GM12878 (cell line): ENCODE measurements around the gene SPCS3. TPM values are rescaled to one million over a fixed set of nuclear protein-coding genes. Genes with fewer than 3 reads are reported as not detected.

Experiments
- CHD4 ChIP-seq: fragments of 200-600 bp; sonication (generic); IDR thresholded peaks from 2 replicates; pipeline ENCODE4 v1.6.1; 2016; ENCODE audit warnings: mild to moderate bottlenecking
- CREM ChIP-seq: IDR thresholded peaks from 2 replicates; pipeline ENCODE4 v1.6.1; 2014; ENCODE audit warnings: antibody characterized with exemption, low read depth
- EP300 ChIP-seq, 2 experiments: fragments of 150-350 bp in 1 of 2; IDR thresholded peaks; 2 replicates each; pipeline ENCODE4 v1.6.1; 2011 to 2012; ENCODE audit warnings: low read depth in 2 of 2, low read length in 2 of 2, borderline replicate concordance in 1 of 2, improper control_type of control experiment in 1 of 2, inconsistent platforms in 1 of 2; ENCODE audit not compliant: control insufficient read depth in 1 of 2
- KDM1A ChIP-seq: fragments of 200-600 bp; sonication (generic); IDR thresholded peaks from 2 replicates; pipeline ENCODE4 v1.6.1; 2016; ENCODE audit warnings: borderline replicate concordance
- SMARCA5 ChIP-seq: fragments of 450-650 bp; IDR thresholded peaks from 2 replicates; pipeline ENCODE4 v1.6.1; 2017; ENCODE audit warnings: mild to moderate bottlenecking
- SREBF1 ChIP-seq: IDR thresholded peaks from 2 replicates; pipeline ENCODE4 v1.6.1; 2012; ENCODE audit warnings: mild to moderate bottlenecking, low read length
- STAT1 ChIP-seq: fragments of 450-650 bp; conservative IDR thresholded peaks from 2 replicates; pipeline ENCODE4 v1.6.1; 2014; ENCODE audit warnings: antibody characterized with exemption, mild to moderate bottlenecking
- polyA plus RNA-seq, 11 experiments: library from polyadenylated mRNA; depleted of rRNA in 4 of 11; unstranded in 6 of 11; stranded (reverse) in 5 of 11; fragments of >200 nt; fragmentation: Nextera tagmentation in 4 of 11; fragmentation: Illumina TruSeq in 1 of 11; extraction: Ambion mirVana in 4 of 11; extraction: Trizol in 1 of 11; gene quantifications; 1 replicate in 1 of 11; 2 replicates in 10 of 11; pipeline versions ENCODE4 v1.2.1 to v1.2.3, GENCODE V29; 2011 to 2016; ENCODE audit warnings: inconsistent platforms in 2 of 11, missing spikeins in 2 of 11, low read depth in 1 of 11
- total RNA-seq, 4 experiments: library from RNA; depleted of rRNA in 3 of 4; stranded (reverse); fragments of >200 nt in 3 of 4; fragmentation: Illumina TruSeq in 1 of 4; extraction: Trizol in 1 of 4; gene quantifications; 2 replicates each; pipeline versions ENCODE4 v1.2.1 to v1.2.3, GENCODE V29; 2013 to 2021
- TF ChIP-seq, protein P1 (sequence below): fragments of 450-650 bp; IDR thresholded peaks from 2 replicates; pipeline ENCODE4 v1.6.1; 2016; ENCODE audit warnings: mild to moderate bottlenecking
- TF ChIP-seq, protein P2 (sequence below): IDR thresholded peaks from 2 replicates; pipeline ENCODE4 v1.6.1; 2012; ENCODE audit warnings: low read depth, low read length, improper control_type of control experiment
- TF ChIP-seq, protein P3 (sequence below): fragments of 450-650 bp; conservative IDR thresholded peaks from 2 replicates; pipeline ENCODE4 v1.6.1; 2017; ENCODE audit warnings: mild to moderate bottlenecking, moderate library complexity

Gene SPCS3
- total and polyA plus RNA-seq, 10 of the 15 experiments (the other 5 are each of a cell fraction or from before 2014, with no cell fraction given), result 50.0 to 151 (median 76.4) TPM

DNA sequence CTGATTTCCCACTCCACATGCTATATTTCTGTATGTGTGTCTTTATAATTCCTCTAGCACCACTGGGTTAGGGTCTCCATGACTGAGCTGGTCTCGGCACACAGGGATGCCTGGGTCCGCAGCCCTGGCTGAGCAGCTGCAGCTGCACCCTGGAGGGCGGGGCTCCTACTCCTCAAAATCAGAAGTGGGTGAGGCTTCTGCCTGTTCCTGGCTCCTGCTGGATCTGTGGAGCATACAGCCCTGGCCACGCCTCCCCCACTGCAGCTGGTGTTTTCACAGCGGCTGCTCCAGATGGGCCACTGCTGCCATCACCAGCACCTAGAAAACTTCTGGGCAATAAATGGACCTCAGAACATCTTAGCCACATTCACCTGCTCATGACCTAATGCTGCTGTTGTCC, 30.9 kb downstream of the SPCS3 start (continued):
- TF ChIP-seq SMARCA5 (no peak), CHD4 (no peak), KDM1A (no peak), CREM (no peak), EP300 (IDR thresholded peaks at IDR 0.05; ENCODE audit: borderline replicate concordance in 1 of 2, control insufficient read depth in 1 of 2, low read depth in 2 of 2, low read length in 2 of 2) (no peak), STAT1 (no peak), SREBF1 (no peak)
- TF ChIP-seq, protein P1, sequence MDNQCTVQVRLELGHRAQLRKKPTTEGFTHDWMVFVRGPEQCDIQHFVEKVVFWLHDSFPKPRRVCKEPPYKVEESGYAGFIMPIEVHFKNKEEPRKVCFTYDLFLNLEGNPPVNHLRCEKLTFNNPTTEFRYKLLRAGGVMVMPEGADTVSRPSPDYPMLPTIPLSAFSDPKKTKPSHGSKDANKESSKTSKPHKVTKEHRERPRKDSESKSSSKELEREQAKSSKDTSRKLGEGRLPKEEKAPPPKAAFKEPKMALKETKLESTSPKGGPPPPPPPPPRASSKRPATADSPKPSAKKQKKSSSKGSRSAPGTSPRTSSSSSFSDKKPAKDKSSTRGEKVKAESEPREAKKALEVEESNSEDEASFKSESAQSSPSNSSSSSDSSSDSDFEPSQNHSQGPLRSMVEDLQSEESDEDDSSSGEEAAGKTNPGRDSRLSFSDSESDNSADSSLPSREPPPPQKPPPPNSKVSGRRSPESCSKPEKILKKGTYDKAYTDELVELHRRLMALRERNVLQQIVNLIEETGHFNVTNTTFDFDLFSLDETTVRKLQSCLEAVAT, result no peak
- TF ChIP-seq, protein P2, sequence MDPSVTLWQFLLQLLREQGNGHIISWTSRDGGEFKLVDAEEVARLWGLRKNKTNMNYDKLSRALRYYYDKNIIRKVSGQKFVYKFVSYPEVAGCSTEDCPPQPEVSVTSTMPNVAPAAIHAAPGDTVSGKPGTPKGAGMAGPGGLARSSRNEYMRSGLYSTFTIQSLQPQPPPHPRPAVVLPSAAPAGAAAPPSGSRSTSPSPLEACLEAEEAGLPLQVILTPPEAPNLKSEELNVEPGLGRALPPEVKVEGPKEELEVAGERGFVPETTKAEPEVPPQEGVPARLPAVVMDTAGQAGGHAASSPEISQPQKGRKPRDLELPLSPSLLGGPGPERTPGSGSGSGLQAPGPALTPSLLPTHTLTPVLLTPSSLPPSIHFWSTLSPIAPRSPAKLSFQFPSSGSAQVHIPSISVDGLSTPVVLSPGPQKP, result no peak
- TF ChIP-seq, protein P3, sequence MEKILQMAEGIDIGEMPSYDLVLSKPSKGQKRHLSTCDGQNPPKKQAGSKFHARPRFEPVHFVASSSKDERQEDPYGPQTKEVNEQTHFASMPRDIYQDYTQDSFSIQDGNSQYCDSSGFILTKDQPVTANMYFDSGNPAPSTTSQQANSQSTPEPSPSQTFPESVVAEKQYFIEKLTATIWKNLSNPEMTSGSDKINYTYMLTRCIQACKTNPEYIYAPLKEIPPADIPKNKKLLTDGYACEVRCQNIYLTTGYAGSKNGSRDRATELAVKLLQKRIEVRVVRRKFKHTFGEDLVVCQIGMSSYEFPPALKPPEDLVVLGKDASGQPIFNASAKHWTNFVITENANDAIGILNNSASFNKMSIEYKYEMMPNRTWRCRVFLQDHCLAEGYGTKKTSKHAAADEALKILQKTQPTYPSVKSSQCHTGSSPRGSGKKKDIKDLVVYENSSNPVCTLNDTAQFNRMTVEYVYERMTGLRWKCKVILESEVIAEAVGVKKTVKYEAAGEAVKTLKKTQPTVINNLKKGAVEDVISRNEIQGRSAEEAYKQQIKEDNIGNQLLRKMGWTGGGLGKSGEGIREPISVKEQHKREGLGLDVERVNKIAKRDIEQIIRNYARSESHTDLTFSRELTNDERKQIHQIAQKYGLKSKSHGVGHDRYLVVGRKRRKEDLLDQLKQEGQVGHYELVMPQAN, result no peak
